GM19468 (cell line): ENCODE results near the gene NPHS2.
A peak's percentile ranks its signal among the peaks of the same experiment; 100 is the strongest.
"Not testable (repeated sequence)": the region's sequence is repeated elsewhere in the genome, so short reads cannot be mapped to it uniquely, and the experiment has no call there.

Source experiments
- ATAC-seq: cut with Tn5 transposase; IDR thresholded peaks from one replicate; pipeline ENCODE4 v1.9.1; 2021; ENCODE audit warnings: mild to moderate bottlenecking, moderate library complexity, moderate number of reproducible peaks; ENCODE audit not compliant: unreplicated experiment; ENCODE audit errors: extremely low read depth

Gene NPHS2

DNA sequence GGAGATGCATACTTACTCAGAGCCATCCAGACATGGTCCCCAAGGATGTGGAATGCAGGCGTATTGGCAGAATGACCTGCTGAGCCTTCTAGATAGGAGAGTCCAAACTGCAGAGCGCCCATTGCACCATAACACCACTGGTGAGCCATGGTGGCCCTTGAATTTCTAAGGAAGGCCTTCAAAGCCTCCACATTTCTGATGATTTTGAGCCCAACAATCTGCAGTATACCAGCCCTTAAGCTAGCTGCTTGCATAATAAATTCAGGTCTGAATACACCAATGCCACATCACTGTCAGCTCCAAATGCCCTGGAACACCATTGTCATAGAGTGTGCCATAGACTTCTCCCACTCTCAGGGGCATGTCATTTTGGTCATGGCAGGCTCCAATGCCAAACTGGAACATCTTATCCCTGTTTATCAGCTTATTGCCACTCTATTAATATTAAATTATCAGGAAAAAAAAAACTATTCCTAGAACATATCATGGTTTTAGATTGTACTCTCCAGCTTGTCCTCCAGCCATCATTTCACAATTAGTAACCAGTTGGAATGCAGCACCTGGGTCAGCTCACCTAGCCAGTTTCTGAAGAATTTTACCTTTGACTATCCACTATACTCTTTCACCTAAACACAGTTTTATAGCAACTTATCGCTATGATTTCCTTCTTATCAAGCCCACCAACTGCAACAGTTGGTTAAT, 26.9 kb downstream of the NPHS2 start:
- no peak for ATAC-seq

DNA sequence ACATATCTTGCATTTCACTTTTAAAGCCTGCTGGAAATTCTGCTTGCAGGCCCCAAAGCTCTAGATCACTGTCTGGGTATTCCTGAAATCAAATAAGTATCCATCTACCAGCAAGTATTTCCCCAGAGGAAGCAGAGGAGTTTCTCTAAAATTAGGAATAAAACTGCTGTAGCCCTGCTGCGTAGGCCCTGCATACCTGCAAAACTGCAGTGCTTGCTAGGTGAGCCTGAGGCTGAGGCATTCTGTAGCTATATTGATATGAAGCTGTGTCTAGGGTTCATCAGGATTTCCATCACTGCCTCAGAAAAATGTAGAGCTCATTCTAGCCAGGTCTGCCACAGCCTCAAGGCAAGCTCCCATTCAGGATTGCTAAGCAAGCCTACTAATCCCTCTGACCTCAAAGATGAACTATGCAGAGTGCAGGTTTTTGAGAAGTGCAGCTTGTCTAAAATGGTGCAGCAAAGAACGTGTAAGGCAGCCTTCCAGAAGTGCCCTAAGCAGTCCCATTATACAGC, 28.7 kb downstream of the NPHS2 start:
- no peak for ATAC-seq

DNA sequence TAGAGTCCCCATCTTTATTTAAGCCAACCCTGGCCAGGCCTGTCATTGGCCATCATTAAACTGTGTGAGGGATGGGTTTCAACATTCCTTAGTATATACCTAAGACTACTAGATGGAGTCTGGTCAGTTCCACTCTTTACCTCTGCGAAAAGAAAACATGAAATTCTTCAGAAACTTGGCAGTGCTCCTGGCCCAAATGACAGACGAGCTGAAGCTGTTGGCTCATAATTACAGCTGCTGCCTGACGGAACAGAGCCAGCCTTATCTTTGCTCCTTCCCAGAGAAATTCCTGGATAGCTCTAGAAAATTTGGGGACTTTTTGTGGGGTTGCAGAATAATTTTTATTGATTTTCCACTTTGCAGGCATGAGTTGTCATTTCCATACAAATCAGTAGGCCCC, 30.4 kb downstream of the NPHS2 start:
- no peak for ATAC-seq

DNA sequence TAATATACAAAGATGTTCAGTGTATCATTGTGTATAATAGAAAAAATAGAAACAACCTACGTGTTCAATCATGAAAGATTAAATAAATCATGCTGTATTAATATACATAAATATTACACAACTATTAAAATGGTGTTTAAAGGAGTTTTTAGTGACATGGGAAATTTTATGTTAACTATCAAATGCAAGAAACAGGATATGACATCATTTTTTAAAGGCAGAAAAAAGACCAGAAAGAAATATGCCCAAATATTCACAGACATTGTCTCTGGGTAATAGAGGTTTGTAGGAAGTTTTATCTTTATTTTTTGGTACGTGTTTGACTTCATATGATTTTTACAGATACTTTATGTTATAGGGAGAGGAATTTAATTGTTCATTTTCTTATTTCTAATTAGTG, 34.0 kb downstream of the NPHS2 start:
- ATAC-seq: no peak

DNA sequence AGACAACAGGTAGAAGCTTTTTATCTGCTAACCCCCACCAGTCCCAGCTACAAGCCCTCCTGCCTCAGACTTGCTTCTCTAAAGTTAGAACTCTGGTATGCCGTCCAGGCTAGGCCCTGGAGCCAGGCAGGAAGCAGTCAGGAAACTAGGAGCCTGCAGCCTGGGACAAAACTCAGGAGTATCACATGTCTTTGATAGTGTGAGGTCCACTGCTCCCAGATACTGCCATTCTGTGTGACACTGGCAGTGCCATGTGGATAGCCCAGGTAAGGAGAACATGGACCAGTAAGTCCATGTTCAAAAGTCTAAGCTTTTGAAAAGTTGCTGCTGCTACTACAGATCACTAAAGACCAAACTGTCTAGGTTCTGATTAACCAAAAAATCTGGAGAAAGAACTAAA, 45.4 kb downstream of the NPHS2 start:
- ATAC-seq: no peak

DNA sequence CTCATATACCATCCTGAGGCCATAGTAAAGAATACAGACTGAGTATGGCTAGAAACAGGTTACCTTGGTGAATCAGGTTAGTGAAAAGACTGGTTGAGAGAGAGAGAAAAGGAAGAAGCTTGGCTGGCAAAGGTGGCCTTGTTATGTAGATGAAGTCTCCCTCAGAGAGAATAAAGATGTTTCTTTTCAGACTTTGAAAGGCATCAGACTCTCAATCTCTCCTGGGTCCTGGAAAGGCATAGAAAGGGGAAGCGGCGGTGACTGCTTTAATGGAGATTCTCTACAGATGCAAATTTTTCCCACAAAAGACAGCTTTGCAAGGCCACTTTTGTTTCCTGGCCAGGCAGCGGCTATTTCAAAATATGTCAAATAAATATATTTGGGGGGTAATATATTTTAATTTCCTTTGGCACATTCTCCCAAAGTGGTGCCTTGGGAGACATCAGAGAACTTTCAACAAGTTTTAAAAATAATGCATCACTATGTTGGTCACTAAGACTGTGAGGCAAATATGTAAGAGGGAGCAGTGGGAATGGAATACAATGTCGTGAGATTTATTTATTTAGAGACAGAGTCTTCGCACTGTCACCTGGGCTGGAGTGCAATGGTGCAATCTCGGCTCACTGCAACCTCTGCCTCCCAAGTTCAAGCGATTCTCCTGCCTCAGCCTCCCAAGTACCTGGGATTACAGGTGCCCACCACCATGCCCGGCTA, 46.1 kb downstream of the NPHS2 start:
- ATAC-seq: no peak

DNA sequence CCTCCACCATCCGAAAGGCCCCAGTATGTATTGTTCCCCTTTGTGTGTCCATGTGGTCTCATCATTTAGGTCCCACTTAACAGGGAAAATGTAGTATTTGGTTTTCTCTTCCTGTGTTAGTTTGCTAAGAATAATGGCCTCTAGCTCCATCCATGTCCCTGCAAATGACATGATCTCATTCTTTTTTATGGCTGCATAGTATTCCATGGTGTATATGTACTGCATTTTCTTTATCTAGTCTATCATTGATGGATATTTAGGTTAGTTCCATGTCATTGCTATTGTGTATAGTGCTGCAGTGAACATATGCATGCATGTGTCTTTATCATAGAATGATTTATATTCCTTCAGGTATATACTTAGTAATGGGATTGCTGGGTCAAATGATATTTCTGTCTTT, 57.2 kb downstream of the NPHS2 start:
- ATAC-seq: not testable (repeated sequence)

- no peak for ATAC-seq
Measured at GRCh38 chr1:179516976-179517705, 58.6 kb downstream of the NPHS2 start.

- peak; percentile 91 for ATAC-seq
Measured at GRCh38 chr1:179510038-179510437, 65.7 kb downstream of the NPHS2 start.

DNA sequence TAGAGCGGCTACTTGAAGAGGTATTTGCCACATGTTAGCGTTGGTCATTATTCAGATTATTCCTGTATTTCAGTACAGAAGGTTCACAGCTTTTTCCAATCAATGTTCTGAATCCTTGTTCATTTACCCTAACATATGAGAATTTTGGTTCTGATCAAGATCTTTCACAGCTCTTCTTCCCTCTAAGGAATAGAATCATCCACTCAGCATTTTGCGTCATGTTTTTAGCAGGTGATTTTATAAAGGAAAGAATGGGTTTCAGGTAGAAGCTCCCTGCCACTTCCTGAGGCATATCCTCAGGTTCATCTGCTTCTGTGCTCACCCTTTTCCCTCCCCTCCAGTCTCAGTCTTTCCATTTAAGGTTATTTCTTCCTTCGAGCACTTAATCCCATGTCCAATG, 66.4 kb downstream of the NPHS2 start:
- ATAC-seq: no peak

DNA sequence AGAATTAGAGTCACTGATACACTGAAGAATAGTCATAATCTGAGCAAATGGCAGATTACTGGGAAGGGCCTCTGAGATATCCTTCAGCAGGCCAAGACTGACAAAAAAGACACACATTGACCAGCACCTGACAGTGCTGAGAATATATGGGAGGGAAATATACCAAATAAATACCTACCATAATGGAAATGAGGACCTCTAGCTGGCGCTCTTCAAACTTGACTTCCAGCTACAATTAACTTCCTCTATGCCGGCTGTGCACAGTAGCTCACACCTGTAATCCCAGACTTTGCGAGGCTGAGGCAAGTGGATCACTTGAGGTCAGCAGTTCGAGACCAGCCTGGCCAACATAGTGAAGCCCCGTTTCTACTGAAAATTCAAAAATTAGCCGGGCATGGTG, 69.5 kb downstream of the NPHS2 start:
- no peak for ATAC-seq
